ENCODE results near the gene LINC01488. TPM values are rescaled to one million over a fixed set of nuclear protein-coding genes. Genes with fewer than 3 reads are reported as not detected.

The LINC01488 gene
- total and polyA plus RNA-seq, 2 experiments from 2014 or later: not detected

DNA sequence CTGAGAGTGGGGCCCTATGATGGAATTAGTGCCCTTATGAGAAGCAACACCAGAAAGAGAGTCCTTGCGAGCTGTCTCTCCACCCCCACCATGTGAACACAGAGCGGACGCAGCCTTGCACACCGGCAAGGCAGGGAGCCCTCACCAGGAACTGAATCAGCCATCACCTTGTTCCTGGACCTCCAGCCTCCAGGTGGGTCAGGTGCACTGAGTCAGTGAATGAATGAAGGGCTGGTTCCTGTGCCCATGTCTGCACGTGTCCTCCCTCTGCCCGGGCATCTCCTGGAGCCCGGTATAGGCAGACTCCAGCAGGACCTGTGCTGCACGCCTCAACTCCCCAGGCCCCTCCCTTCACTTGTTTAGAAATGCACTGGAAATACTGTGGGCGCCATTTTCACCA, 54.9 kb downstream of the LINC01488 start (continued):
- TF ChIP-seq, protein P1, sequence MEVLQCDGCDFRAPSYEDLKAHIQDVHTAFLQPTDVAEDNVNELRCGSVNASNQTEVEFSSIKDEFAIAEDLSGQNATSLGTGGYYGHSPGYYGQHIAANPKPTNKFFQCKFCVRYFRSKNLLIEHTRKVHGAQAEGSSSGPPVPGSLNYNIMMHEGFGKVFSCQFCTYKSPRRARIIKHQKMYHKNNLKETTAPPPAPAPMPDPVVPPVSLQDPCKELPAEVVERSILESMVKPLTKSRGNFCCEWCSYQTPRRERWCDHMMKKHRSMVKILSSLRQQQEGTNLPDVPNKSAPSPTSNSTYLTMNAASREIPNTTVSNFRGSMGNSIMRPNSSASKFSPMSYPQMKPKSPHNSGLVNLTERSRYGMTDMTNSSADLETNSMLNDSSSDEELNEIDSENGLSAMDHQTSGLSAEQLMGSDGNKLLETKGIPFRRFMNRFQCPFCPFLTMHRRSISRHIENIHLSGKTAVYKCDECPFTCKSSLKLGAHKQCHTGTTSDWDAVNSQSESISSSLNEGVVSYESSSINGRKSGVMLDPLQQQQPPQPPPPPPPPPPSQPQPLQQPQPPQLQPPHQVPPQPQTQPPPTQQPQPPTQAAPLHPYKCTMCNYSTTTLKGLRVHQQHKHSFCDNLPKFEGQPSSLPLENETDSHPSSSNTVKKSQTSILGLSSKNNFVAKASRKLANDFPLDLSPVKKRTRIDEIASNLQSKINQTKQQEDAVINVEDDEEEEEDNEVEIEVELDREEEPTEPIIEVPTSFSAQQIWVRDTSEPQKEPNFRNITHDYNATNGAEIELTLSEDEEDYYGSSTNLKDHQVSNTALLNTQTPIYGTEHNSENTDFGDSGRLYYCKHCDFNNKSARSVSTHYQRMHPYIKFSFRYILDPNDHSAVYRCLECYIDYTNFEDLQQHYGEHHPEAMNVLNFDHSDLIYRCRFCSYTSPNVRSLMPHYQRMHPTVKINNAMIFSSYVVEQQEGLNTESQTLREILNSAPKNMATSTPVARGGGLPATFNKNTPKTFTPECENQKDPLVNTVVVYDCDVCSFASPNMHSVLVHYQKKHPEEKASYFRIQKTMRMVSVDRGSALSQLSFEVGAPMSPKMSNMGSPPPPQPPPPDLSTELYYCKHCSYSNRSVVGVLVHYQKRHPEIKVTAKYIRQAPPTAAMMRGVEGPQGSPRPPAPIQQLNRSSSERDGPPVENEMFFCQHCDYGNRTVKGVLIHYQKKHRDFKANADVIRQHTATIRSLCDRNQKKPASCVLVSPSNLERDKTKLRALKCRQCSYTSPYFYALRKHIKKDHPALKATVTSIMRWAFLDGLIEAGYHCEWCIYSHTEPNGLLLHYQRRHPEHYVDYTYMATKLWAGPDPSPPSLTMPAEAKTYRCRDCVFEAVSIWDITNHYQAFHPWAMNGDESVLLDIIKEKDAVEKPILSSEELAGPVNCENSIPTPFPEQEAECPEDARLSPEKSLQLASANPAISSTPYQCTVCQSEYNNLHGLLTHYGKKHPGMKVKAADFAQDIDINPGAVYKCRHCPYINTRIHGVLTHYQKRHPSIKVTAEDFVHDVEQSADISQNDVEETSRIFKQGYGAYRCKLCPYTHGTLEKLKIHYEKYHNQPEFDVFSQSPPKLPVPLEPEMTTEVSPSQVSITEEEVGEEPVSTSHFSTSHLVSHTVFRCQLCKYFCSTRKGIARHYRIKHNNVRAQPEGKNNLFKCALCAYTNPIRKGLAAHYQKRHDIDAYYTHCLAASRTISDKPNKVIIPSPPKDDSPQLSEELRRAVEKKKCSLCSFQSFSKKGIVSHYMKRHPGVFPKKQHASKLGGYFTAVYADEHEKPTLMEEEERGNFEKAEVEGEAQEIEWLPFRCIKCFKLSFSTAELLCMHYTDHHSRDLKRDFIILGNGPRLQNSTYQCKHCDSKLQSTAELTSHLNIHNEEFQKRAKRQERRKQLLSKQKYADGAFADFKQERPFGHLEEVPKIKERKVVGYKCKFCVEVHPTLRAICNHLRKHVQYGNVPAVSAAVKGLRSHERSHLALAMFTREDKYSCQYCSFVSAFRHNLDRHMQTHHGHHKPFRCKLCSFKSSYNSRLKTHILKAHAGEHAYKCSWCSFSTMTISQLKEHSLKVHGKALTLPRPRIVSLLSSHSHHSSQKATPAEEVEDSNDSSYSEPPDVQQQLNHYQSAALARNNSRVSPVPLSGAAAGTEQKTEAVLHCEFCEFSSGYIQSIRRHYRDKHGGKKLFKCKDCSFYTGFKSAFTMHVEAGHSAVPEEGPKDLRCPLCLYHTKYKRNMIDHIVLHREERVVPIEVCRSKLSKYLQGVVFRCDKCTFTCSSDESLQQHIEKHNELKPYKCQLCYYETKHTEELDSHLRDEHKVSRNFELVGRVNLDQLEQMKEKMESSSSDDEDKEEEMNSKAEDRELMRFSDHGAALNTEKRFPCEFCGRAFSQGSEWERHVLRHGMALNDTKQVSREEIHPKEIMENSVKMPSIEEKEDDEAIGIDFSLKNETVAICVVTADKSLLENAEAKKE (CRISPR knock-in tag; IDR thresholded peaks at IDR 0.05): no peak
- no peak for TF ChIP-seq STAT1 (IDR thresholded peaks at IDR 0.05; ENCODE audit: unreplicated experiment)
- TF ChIP-seq, protein P2, sequence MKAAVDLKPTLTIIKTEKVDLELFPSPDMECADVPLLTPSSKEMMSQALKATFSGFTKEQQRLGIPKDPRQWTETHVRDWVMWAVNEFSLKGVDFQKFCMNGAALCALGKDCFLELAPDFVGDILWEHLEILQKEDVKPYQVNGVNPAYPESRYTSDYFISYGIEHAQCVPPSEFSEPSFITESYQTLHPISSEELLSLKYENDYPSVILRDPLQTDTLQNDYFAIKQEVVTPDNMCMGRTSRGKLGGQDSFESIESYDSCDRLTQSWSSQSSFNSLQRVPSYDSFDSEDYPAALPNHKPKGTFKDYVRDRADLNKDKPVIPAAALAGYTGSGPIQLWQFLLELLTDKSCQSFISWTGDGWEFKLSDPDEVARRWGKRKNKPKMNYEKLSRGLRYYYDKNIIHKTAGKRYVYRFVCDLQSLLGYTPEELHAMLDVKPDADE (IDR thresholded peaks at IDR 0.05): no peak
- no peak for TF ChIP-seq ZNF114 (CRISPR knock-in tag; IDR thresholded peaks at IDR 0.05)
- no peak for TF ChIP-seq CREB1 (CRISPR knock-in tag; IDR thresholded peaks at IDR 0.05; ENCODE audit: low read depth)

DNA sequence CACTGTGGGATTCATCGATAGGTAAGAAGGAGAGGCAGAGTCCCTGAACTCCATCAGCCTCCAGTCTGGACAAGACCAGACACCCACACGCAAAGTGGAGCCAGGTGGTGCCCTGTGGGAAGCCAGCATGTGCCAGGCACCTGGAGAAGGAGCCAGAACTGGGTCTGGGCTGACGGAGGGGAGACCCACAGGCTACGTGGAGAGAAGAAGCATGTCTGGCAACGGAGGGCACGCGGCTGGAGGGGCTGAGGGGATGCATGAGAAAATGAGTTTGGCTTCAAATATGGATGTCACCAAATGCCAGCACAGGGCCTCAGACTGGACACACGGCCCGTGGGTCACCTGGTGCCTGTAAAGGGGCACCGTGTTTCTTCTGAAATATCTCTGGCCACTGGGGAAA, 55.7 kb downstream of the LINC01488 start:
- Histone ChIP-seq H3K4me2 (no peak overlapping the region), H3K36me3 (ENCODE audit: insufficient read depth) (no peaks in the 10 kb centered on the region), H2AFZ (no peak overlapping the region), H3K4me3 (no peak overlapping the region), H3K79me2 (replicated peaks; ENCODE audit: insufficient read depth) (no peaks in the 10 kb centered on the region), H4K20me1 (replicated peaks; ENCODE audit: insufficient read depth) (no peaks in the 10 kb centered on the region), H3K27ac (ENCODE audit: low read depth) (no peak overlapping the region), H3K9me2 (ENCODE audit: insufficient read depth) (no peaks in the 10 kb centered on the region), H3K4me1 (ENCODE audit: insufficient read depth) (no peaks in the 10 kb centered on the region), H3K27me3 (ENCODE audit: insufficient read depth) (no peaks in the 10 kb centered on the region), H3F3A (replicated peaks; ENCODE audit: low read depth) (no peaks in the 10 kb centered on the region)
- H3K4me1 Mint-ChIP-seq: peaks cover 12% of the 10 kb centered on the region
- H3K4me3 Mint-ChIP-seq: no peak overlapping the region
- H3K27ac Mint-ChIP-seq: no peak overlapping the region
- no peaks in the 10 kb centered on the region for H3K36me3 Mint-ChIP-seq (ENCODE audit: low read depth)
- no peaks in the 10 kb centered on the region; the same call in 2 of the 3 replicates for H3K9me3 Mint-ChIP-seq
- no peak for ATAC-seq
- peaks cover 13% of the 10 kb centered on the region for H3K27me3 Mint-ChIP-seq (ENCODE audit: insufficient read depth, low read depth, poor library complexity)
- DNase-seq (ENCODE audit: low spot score): no peak
- no peak for TF ChIP-seq NANOG (IDR thresholded peaks at IDR 0.05; ENCODE audit: borderline replicate concordance)
- TF ChIP-seq, protein P2 (IDR thresholded peaks at IDR 0.05): no peak
- TF ChIP-seq, protein P1 (CRISPR knock-in tag; IDR thresholded peaks at IDR 0.05): no peak
- no peak for TF ChIP-seq POLR2AphosphoS5 (IDR thresholded peaks at IDR 0.05; ENCODE audit: low read depth)
- no peak for TF ChIP-seq ZNF114 (CRISPR knock-in tag; IDR thresholded peaks at IDR 0.05)
- no peak for TF ChIP-seq JUNB (IDR thresholded peaks at IDR 0.05; ENCODE audit: unreplicated experiment)
